Thymus (tissue), 14 donors: ENCODE measurements around the gene MYO1C. TPM values are rescaled to one million over a fixed set of nuclear protein-coding genes. Genes with fewer than 3 reads are reported as not detected.

Experiments
- DNase-seq, 9 donors: peaks; one replicate each; pipeline ENCODE4 v3.0.0-alpha.2; 2013; ENCODE audit warnings: low spot score in 9 of 9, low read depth in 6 of 9, missing footprints in 1 of 9
- H3K27ac ChIP-seq, 2 donors: one replicate each; pipeline ENCODE4 v1.5.1; 2013; ENCODE audit warnings: control low read depth in 1 of 2, low read depth in 1 of 2, low read length in 1 of 2, mild to moderate bottlenecking in 1 of 2, moderate library complexity in 1 of 2
- H3K27me3 ChIP-seq, 2 donors: one replicate each; pipeline ENCODE4 v1.5.1; 2013; ENCODE audit warnings: low read length in 1 of 2; ENCODE audit not compliant: control insufficient read depth in 2 of 2, insufficient read depth in 1 of 2
- H3K36me3 ChIP-seq, 2 donors: one replicate each; pipeline ENCODE4 v1.5.1; 2013; ENCODE audit warnings: low read length in 1 of 2, mild to moderate bottlenecking in 1 of 2, moderate library complexity in 1 of 2; ENCODE audit not compliant: control insufficient read depth in 2 of 2, insufficient read depth in 2 of 2
- H3K4me1 ChIP-seq, 2 donors: one replicate each; pipeline ENCODE4 v1.5.1; 2013; ENCODE audit warnings: low read length in 2 of 2; ENCODE audit not compliant: control insufficient read depth in 2 of 2, insufficient read depth in 2 of 2
- H3K4me3 ChIP-seq, 2 donors: one replicate each; pipeline ENCODE4 v1.5.1; 2013; ENCODE audit warnings: low read length in 2 of 2, control low read depth in 1 of 2, mild to moderate bottlenecking in 1 of 2
- H3K9me3 ChIP-seq, 2 donors: one replicate each; pipeline ENCODE4 v1.5.1; 2013; ENCODE audit warnings: low read length in 1 of 2, mild to moderate bottlenecking in 1 of 2; ENCODE audit not compliant: control insufficient read depth in 2 of 2, insufficient read depth in 1 of 2
- WGBS: extraction: QIAGEN DNeasy Blood & Tissue Kit; methylation state at CpG from one replicate; pipeline ENCODE4 v1.1.7; 2013; 5-methylcytosine and 5-hydroxymethylcytosine counted together
- long read RNA-seq, 10 donors: transcript quantifications; one replicate each; lab custom pipeline, GENCODE V29; 2026
- polyA plus RNA-seq: library from polyadenylated mRNA; stranded (reverse); fragments of 200-250 nt; gene quantifications from one replicate; pipeline ENCODE4 v1.2.3, GENCODE V29; 2013
- total RNA-seq: library from RNA; stranded (reverse); fragments of 120-200 nt; gene quantifications from one replicate; pipeline ENCODE4 v1.2.4, GENCODE V29; 2013
- donor health status: healthy.

MYO1C gene, protein sequence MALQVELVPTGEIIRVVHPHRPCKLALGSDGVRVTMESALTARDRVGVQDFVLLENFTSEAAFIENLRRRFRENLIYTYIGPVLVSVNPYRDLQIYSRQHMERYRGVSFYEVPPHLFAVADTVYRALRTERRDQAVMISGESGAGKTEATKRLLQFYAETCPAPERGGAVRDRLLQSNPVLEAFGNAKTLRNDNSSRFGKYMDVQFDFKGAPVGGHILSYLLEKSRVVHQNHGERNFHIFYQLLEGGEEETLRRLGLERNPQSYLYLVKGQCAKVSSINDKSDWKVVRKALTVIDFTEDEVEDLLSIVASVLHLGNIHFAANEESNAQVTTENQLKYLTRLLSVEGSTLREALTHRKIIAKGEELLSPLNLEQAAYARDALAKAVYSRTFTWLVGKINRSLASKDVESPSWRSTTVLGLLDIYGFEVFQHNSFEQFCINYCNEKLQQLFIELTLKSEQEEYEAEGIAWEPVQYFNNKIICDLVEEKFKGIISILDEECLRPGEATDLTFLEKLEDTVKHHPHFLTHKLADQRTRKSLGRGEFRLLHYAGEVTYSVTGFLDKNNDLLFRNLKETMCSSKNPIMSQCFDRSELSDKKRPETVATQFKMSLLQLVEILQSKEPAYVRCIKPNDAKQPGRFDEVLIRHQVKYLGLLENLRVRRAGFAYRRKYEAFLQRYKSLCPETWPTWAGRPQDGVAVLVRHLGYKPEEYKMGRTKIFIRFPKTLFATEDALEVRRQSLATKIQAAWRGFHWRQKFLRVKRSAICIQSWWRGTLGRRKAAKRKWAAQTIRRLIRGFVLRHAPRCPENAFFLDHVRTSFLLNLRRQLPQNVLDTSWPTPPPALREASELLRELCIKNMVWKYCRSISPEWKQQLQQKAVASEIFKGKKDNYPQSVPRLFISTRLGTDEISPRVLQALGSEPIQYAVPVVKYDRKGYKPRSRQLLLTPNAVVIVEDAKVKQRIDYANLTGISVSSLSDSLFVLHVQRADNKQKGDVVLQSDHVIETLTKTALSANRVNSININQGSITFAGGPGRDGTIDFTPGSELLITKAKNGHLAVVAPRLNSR
- total RNA-seq (20.5 TPM), polyA plus RNA-seq (24.8 TPM)
- long read RNA-seq, donor 1, full-length matches to known transcripts, result 1 of 1 reads
- long read RNA-seq, donor 1, partial matches to known transcripts, result 0 of 1 reads
- long read RNA-seq, donor 1, other reads (novel, unspliced or antisense), result 0 of 1 reads
- long read RNA-seq, donor 2, result 0 reads
- long read RNA-seq, donor 3, full-length matches to known transcripts, result 1 of 1 reads
- long read RNA-seq, donor 3, partial matches to known transcripts, result 0 of 1 reads
- long read RNA-seq, donor 3, other reads (novel, unspliced or antisense), result 0 of 1 reads
- long read RNA-seq, donor 4, full-length matches to known transcripts, result 4 of 4 reads
- long read RNA-seq, donor 4, partial matches to known transcripts, result 0 of 4 reads
- long read RNA-seq, donor 4, other reads (novel, unspliced or antisense), result 0 of 4 reads
- long read RNA-seq, donor 5, full-length matches to known transcripts, result 5 of 5 reads
- long read RNA-seq, donor 5, partial matches to known transcripts, result 0 of 5 reads
- long read RNA-seq, donor 5, other reads (novel, unspliced or antisense), result 0 of 5 reads
- long read RNA-seq, donor 6, full-length matches to known transcripts, result 4 of 4 reads
- long read RNA-seq, donor 6, partial matches to known transcripts, result 0 of 4 reads
- long read RNA-seq, donor 6, other reads (novel, unspliced or antisense), result 0 of 4 reads
- long read RNA-seq, donor 7, result 0 reads
- long read RNA-seq, donor 8, full-length matches to known transcripts, result 5 of 5 reads
- long read RNA-seq, donor 8, partial matches to known transcripts, result 0 of 5 reads
- long read RNA-seq, donor 8, other reads (novel, unspliced or antisense), result 0 of 5 reads
- long read RNA-seq, donor 9, full-length matches to known transcripts, result 2 of 2 reads
- long read RNA-seq, donor 9, partial matches to known transcripts, result 0 of 2 reads
- long read RNA-seq, donor 9, other reads (novel, unspliced or antisense), result 0 of 2 reads
- long read RNA-seq, donor 10, full-length matches to known transcripts, result 2 of 2 reads
- long read RNA-seq, donor 10, partial matches to known transcripts, result 0 of 2 reads
- long read RNA-seq, donor 10, other reads (novel, unspliced or antisense), result 0 of 2 reads

- Histone ChIP-seq H3K27me3 (peaks cover 21 to 60% of the 10 kb centered on the region in 2 donors), H3K4me1 (peaks cover 15 to 36% of the 10 kb centered on the region in 2 donors), H3K36me3 (peaks cover 22 to 36% of the 10 kb centered on the region in 2 donors), H3K9me3 (peaks cover 0 to 6% of the 10 kb centered on the region in 2 donors), H3K27ac (peak within 1 kb of the TSS in 1 of 2 donors; percentile 8), H3K4me3 (peak within 1 kb of the TSS; percentile 30 to 78)
- no peak for DNase-seq
- 62% methylated on average over 35 of the region's 35 CpGs for WGBS
These were observed at the start of gene MYO1C for GRCh38 chr17:1492249-1493206. Gene MYO1C, minus strand, starts transcription at chr17:1492686. Its CDS starts 199 bp downstream, at chr17:1492487.

GRCh38 chr17:1541367-1541904 lies 49.0 kb upstream of the MYO1C start:
- Histone ChIP-seq H3K27ac (no peak overlapping the region), H3K27me3 (no peaks in the 10 kb centered on the region), H3K36me3 (peaks cover 49 to 68% of the 10 kb centered on the region in 2 donors), H3K9me3 (no peaks in the 10 kb centered on the region), H3K4me3 (no peak overlapping the region), H3K4me1 (no peaks in the 10 kb centered on the region)
- 97% methylated on average over 4 of the region's 4 CpGs for WGBS
- no peak for DNase-seq

GRCh38 chr17:1539811-1540210 lies 47.3 kb upstream of the MYO1C start:
- no peak overlapping the region for H3K27ac ChIP-seq
- no peaks in the 10 kb centered on the region for H3K27me3 ChIP-seq
- no peak for DNase-seq
- no peaks in the 10 kb centered on the region for H3K9me3 ChIP-seq
- H3K4me3 ChIP-seq, result no peak overlapping the region
- H3K36me3 ChIP-seq, result peaks cover 50 to 66% of the 10 kb centered on the region in 2 donors
- no peaks in the 10 kb centered on the region for H3K4me1 ChIP-seq
- 95% methylated on average over 15 of the region's 15 CpGs for WGBS

GRCh38 chr17:1535737-1536136 lies 43.3 kb upstream of the MYO1C start:
- Histone ChIP-seq H3K27ac (no peak overlapping the region), H3K27me3 (no peaks in the 10 kb centered on the region), H3K9me3 (no peaks in the 10 kb centered on the region), H3K4me3 (no peak overlapping the region), H3K4me1 (no peaks in the 10 kb centered on the region), H3K36me3 (peaks cover 64 to 66% of the 10 kb centered on the region in 2 donors)
- no peak for DNase-seq
- 97% methylated on average over 4 of the region's 4 CpGs for WGBS

DNA sequence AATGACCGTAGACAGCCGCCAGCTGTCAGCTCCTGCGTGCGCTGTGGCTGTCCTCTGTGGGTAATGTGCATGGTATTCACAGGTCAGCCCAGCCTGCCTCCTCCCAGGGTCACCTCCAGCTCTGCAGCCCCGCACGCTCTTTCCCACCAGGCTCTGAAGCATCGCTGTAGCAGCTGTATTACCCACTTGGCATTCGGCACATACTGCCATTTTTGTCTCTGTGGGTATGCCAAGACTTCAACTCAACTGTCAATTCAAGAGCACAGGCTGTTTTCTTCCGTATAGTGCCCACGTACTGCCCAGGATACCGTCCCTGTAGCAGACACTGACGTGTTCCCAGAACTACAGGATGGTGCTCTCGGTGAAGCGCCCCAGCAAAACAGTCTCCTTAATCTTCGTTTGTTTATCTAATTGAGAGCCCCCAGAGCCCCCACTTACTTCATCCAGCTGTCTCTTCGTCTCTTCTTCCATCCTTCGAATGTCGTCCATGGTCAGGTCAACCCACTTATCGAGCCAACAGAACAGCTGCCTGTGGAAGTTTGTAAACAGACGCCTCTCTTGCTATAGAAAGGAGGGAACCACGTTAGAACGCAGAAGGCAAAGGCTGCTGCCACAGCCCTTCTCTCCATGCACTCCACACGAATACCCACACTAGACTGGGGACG lies 41.3 kb upstream of the MYO1C start:
- no peaks in the 10 kb centered on the region for H3K27me3 ChIP-seq
- no peak for DNase-seq
- H3K4me3 ChIP-seq, result no peak overlapping the region
- WGBS, result 98% methylated on average over 24 of the region's 24 CpGs
- H3K27ac ChIP-seq, result no peak overlapping the region
- peaks cover 53 to 56% of the 10 kb centered on the region in 2 donors for H3K36me3 ChIP-seq
- H3K9me3 ChIP-seq, result no peaks in the 10 kb centered on the region
- H3K4me1 ChIP-seq, result no peaks in the 10 kb centered on the region

- peak in 2 of 9 donors; percentile 24 to 40 for DNase-seq
- peaks cover 46 to 49% of the 10 kb centered on the region in 2 donors for H3K36me3 ChIP-seq
- 95% methylated on average over 10 of the region's 10 CpGs for WGBS
- H3K9me3 ChIP-seq, result no peaks in the 10 kb centered on the region
- no peak overlapping the region for H3K27ac ChIP-seq
- no peaks in the 10 kb centered on the region for H3K4me1 ChIP-seq
- no peaks in the 10 kb centered on the region for H3K27me3 ChIP-seq
- no peak overlapping the region for H3K4me3 ChIP-seq
These were observed 40.5 kb upstream of the MYO1C start for GRCh38 chr17:1532836-1533602.
